Thoracic aorta (tissue), 2 donors: Measurements from ENCODE around the gene MLPH. TPM values are rescaled to one million over a fixed set of nuclear protein-coding genes. Genes with fewer than 3 reads are reported as not detected.

Experiments
- ATAC-seq: fragments of 150-250 bp; one replicate; pipeline ENCODE4 v1.8.0; 2017; ENCODE audit warnings: low read depth; ENCODE audit not compliant: insufficient number of reproducible peaks, low FRiP score
- DNase-seq: peaks from one replicate; pipeline ENCODE4 v3.0.0-alpha.2; 2020; ENCODE audit warnings: low spot score
- H3K27ac ChIP-seq, 2 donors: fragments of 200-600 bp; sonication (generic); 1 replicate in 1 of 2; 2 replicates in 1 of 2; pipeline ENCODE4 v1.5.1; 2016; ENCODE audit warnings: mild to moderate bottlenecking in 2 of 2, moderate library complexity in 2 of 2
- H3K27me3 ChIP-seq: fragments of 200-600 bp; sonication (generic); replicated peaks from 2 replicates; pipeline ENCODE4 v1.6.0; 2016; ENCODE audit warnings: mild to moderate bottlenecking; ENCODE audit not compliant: insufficient read depth
- H3K36me3 ChIP-seq: fragments of 200-600 bp; sonication (generic); one replicate; pipeline ENCODE4 v1.5.1; 2016
- H3K4me1 ChIP-seq, 2 donors: fragments of 200-600 bp; sonication (generic); 1 replicate in 1 of 2; 2 replicates in 1 of 2; pipeline versions ENCODE4 v1.5.1 to v1.6.0; 2016; ENCODE audit warnings: low read depth in 2 of 2, mild to moderate bottlenecking in 1 of 2; ENCODE audit not compliant: control insufficient read depth in 1 of 2
- H3K4me3 ChIP-seq: fragments of 200-600 bp; sonication (generic); 2 replicates; pipeline ENCODE4 v1.5.1; 2016; ENCODE audit warnings: mild to moderate bottlenecking
- H3K9me3 ChIP-seq: fragments of 200-600 bp; sonication (generic); 2 replicates; pipeline ENCODE4 v1.5.1; 2016
- CTCF ChIP-seq: fragments of 200-600 bp; sonication (generic); IDR thresholded peaks from one replicate; pipeline ENCODE4 v1.5.1; 2019; ENCODE audit warnings: antibody characterized with exemption
- total RNA-seq, 2 donors: library from RNA; depleted of rRNA; stranded (reverse); fragments of >200 nt; gene quantifications; one replicate each; pipeline versions ENCODE4 v1.1.0 to v1.2.3, GENCODE V29; 2016

MLPH gene
- total RNA-seq, 2 donors from 2014 or later, result 2.0 to 7.4 TPM

DNA sequence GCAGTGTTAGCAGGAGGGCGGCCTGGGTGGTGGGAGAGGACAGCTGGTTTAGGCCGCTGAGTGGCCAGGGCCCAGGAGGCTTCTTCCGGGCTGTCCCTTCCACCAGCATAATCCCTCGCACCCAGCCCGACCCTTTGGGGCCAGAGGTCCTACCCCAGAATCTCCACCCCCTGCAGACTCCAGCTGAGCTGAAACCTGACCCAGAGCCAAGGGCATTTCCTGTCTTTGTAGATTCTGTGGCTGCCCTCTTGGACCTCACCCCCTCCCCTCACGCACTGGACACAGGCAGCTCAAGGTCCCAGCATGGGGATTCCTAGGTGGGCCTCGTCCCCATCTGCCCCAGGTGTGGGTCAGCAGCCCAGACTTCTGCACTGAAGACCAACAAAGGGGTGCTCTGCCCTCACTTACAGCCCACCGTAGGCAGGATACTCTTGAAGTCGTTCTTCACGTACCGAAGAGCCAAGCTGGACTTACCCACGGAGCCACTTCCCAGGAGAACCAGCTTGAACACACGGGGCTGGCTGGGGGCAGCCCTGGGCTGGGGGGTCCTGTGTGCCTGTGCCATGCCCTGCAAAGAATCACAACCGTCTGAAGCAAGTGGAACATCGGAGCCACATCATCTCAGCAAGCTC lies 98.7 kb downstream of the MLPH start:
- no peak for TF ChIP-seq CTCF
- ATAC-seq (no peak), DNase-seq (no peak)
- no peak overlapping the region for H3K27ac ChIP-seq
- no peak overlapping the region for H3K4me3 ChIP-seq
- H3K36me3 ChIP-seq, result no peaks in the 10 kb centered on the region
- no peaks in the 10 kb centered on the region for H3K9me3 ChIP-seq
- H3K27me3 ChIP-seq, result no peaks in the 10 kb centered on the region
- peaks cover 18 to 26% of the 10 kb centered on the region in 2 donors for H3K4me1 ChIP-seq

DNA sequence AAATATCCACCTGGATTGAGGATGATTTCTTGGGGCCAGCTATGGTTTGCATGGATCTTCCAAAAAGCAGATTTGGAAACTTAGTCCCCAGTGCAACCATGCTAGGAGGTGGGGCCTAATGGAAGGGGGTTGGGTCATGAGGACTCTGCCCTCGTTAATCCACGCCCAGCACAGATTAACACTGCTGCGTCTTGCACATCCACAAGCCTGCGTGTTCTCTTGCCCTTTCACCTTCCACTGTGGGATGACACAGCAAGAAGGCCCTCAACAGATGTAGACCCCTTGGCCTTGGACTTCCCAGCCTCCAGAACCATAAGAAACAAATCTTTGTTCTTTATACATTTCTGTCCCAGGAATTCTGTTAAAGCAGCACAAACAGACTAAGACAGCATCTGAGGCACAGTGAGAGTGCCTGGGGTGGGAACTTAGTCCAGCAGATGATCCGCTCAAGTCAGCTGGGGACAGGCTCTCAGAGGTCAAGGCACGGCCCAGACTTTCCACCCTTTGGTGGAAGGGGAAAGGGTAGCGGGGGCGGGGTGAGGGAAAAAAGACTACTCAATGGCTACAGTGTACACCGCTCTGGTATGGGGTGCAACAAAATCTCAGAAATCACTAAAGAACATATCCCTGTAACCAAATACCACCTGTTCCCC lies 101.1 kb downstream of the MLPH start:
- H3K4me1 ChIP-seq, result peaks cover 17 to 24% of the 10 kb centered on the region in 2 donors
- DNase-seq (no peak), ATAC-seq (no peak)
- no peak overlapping the region for H3K27ac ChIP-seq
- H3K9me3 ChIP-seq, result no peaks in the 10 kb centered on the region
- TF ChIP-seq CTCF, result no peak
- no peak overlapping the region for H3K4me3 ChIP-seq
- H3K27me3 ChIP-seq, result no peaks in the 10 kb centered on the region
- no peaks in the 10 kb centered on the region for H3K36me3 ChIP-seq

DNA sequence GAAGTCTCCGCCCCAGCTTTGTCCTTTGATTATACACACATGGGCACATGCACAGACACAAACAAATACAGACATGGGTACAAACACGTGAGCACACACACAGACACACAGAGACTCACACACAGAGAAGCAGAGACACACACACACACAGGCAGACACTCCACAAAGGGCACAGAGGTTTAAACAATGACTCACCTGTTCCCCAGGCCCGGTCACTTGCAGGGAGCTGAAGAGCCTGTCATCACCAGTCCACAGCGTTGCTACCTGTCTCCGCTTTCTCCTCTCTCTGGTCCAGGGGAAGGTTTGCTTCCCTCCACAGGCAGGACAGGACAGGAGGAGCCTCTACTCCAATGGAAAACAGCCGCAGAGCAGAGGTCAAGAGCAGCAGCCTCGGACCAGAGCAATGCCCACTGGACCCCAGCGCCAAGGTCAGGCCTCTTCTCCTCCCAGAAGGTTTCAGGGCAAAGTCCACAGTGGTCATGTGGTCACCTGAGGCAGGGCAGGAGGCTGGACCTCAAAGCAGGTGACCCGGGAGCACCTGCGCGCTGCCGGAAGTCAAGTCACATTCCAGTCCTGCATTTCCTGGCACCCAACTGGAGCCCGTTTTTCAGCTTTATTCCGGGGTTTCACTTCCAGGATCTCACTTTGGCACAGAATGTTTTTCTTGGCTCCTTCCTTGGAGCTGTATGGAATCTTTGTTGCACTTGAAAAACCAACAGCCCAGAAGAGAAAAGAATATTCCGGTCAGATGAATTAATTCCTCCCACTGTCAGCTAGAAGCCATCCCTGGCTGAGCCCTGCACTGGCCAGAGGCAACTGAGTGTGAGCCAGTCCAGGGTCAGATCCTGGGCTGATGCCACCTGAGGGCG lies 103.5 kb downstream of the MLPH start, which contains the start of gene RAB17:
TSS of gene RAB17 (minus strand) at position 463 of the 869 bp plus-strand sequence. CDS start 4,580 bp downstream, outside the sequence.
- peaks cover 20 to 47% of the 10 kb centered on the region in 2 donors for H3K4me1 ChIP-seq
- TF ChIP-seq CTCF, result no peak
- no peaks in the 10 kb centered on the region for H3K27me3 ChIP-seq
- H3K36me3 ChIP-seq, result no peaks in the 10 kb centered on the region
- DNase-seq (no peak), ATAC-seq (no peak)
- peak within 1 kb of the TSS; percentile 10 to 45 for H3K27ac ChIP-seq
- no peaks in the 10 kb centered on the region for H3K9me3 ChIP-seq
- peak within 1 kb of the TSS; percentile 30 for H3K4me3 ChIP-seq

- peak overlapping the region; percentile 10 to 45 for H3K27ac ChIP-seq
- no peak for TF ChIP-seq CTCF
- no peak for ATAC-seq
Measured at GRCh38 chr2:237591141-237591881, 104.3 kb downstream of the MLPH start.

More at GRCh38 chr2:237591141-237591881, 104.3 kb downstream of the MLPH start:
- H3K4me1 ChIP-seq, result peaks cover 20 to 52% of the 10 kb centered on the region in 2 donors
- H3K27me3 ChIP-seq, result no peaks in the 10 kb centered on the region
- DNase-seq, result no peak
- H3K36me3 ChIP-seq, result no peaks in the 10 kb centered on the region
- no peaks in the 10 kb centered on the region for H3K9me3 ChIP-seq
- peak overlapping the region; percentile 30 for H3K4me3 ChIP-seq
